Heart right ventricle (tissue), 16 donors: ENCODE results near the gene MBTD1. TPM values are rescaled to one million over a fixed set of nuclear protein-coding genes. Genes with fewer than 3 reads are reported as not detected.
"Not testable (repeated sequence)": the region's sequence is repeated elsewhere in the genome, so short reads cannot be mapped to it uniquely, and the experiment has no call there.

Source experiments
- ATAC-seq, 8 donors: fragments of 200-7000 bp; cut with Tn5 transposase; one replicate each; pipeline ENCODE4 v1.9.1; 2020; ENCODE audit warnings: mild to moderate bottlenecking in 8 of 8, moderate library complexity in 8 of 8, moderate number of reproducible peaks in 1 of 8
- DNase-seq, 2 donors: peaks; one replicate each; pipeline ENCODE4 v3.0.0-alpha.2; 2020
- H3K27ac ChIP-seq, 10 donors: fragments of 200-600 bp; sonication (generic) in 2 of 10; one replicate each; pipeline versions ENCODE4 v1.5.0 to v1.8.0; 2020 to 2022; ENCODE audit warnings: mild to moderate bottlenecking in 3 of 10
- H3K27me3 ChIP-seq, 7 donors: fragments of 200-600 bp; one replicate each; pipeline ENCODE4 v1.8.0; 2021 to 2022; ENCODE audit warnings: mild to moderate bottlenecking in 2 of 7
- H3K36me3 ChIP-seq, 9 donors: fragments of 200-600 bp; sonication (generic) in 1 of 9; one replicate each; pipeline versions ENCODE4 v1.5.0 to v1.8.0; 2020 to 2022; ENCODE audit warnings: mild to moderate bottlenecking in 2 of 9
- H3K4me1 ChIP-seq, 9 donors: fragments of 200-600 bp; sonication (generic) in 1 of 9; one replicate each; pipeline versions ENCODE4 v1.5.0 to v1.8.0; 2020 to 2022; ENCODE audit warnings: mild to moderate bottlenecking in 4 of 9
- H3K4me3 ChIP-seq, 10 donors: fragments of 200-600 bp; sonication (generic) in 2 of 10; one replicate each; pipeline versions ENCODE4 v1.5.0 to v1.8.0; 2020 to 2022; ENCODE audit warnings: mild to moderate bottlenecking in 7 of 10, moderate library complexity in 2 of 10
- H3K9me3 ChIP-seq, 11 donors: fragments of 200-600 bp in 10 of 11; sonication (generic) in 2 of 11; one replicate each; pipeline versions ENCODE4 v1.5.0 to v1.8.0; 2013 to 2022; ENCODE audit warnings: mild to moderate bottlenecking in 2 of 11, control low read depth in 1 of 11, moderate library complexity in 1 of 11
- CTCF ChIP-seq, 9 donors: fragments of 200-600 bp; sonication (generic) in 2 of 9; IDR thresholded peaks; one replicate each; pipeline versions ENCODE4 v1.5.0 to v1.8.0; 2021 to 2022; ENCODE audit warnings: antibody characterized with exemption in 9 of 9, mild to moderate bottlenecking in 5 of 9, moderate library complexity in 1 of 9
- WGBS, 2 donors: extraction: QIAGEN DNeasy Blood & Tissue Kit; methylation state at CpG; one replicate each; pipeline ENCODE4 v1.1.7; 2013; ENCODE audit warnings: inconsistent platforms in 1 of 2; 5-methylcytosine and 5-hydroxymethylcytosine counted together
- intact Hi-C, 10 donors: fragments of 100-400 bp; cut with DNase I; formaldehyde crosslinking; loops; one replicate each; pipeline versions ENCODE4 v1.11.1 to v1.14.2; 2022
- polyA plus RNA-seq, 2 donors: library from polyadenylated mRNA; stranded (reverse); fragments of 200-250 nt; gene quantifications; one replicate each; pipeline ENCODE4 v1.2.3, GENCODE V29; 2013
- total RNA-seq, 10 donors: library from RNA; stranded (reverse); fragmentation: NEBNext Ultra II Directional in 3 of 10; extraction: Animal tissue kit (Norgen Biotek cat#: 25700) in 3 of 10; gene quantifications; one replicate each; pipeline versions ENCODE4 v1.2.1 to v1.2.4, GENCODE V29; 2021 to 2023
- donor health status: Arrhythmogenic right ventricular cardiomyopathy.
- donor health status: ischemic (EF 13 %, LVEDD 7.1; RV severe dilation, severe dysfunction).
- donor health status: healthy with polysubstance abuse.
- donor health status: DM: no; HTN: yes; CAD: no.
- donor health status: DM: no; HTN: no; CAD: no.
- donor health status: ischemic (EF 25% LVEDD 6.9; RV normal size, moderate dysfunction).
- donor health status: ischemic (EF 25% LVEDD 5.7; RV mildly dilated, moderate dysfunction).
- donor health status: healthy.
- donor health status: DM: yes; HTN: yes; CAD: no.
- donor health status: Ischemic cardiomyopathy.
- donor health status: ischemic (EF 35%, LVEDD 5.7; RV mildly dilated, moderate dysfunction).
- donor health status: nonischemic (EF 11% LVEDD 7.7; RV severe dilation, severe dysfunction).
- donor health status: DM: yes; HTN: yes; CAD: no.
- donor health status: PGD.
- donor health status: ischemic (EF 29% LVEDD 5.4; RV normal size, mild dysfunction).
- donor health status: nonischemic (EF 23%, LVEDD 6.1; RV moderate dilation, normal function).

Gene MBTD1
- total and polyA plus RNA-seq, 12 donors: 1.8 to 11.4 (median 6.9) TPM

- no peak overlapping the region for H3K27ac ChIP-seq
- no peak overlapping the region for H3K4me3 ChIP-seq
- no peak for DNase-seq
- H3K36me3 ChIP-seq: peaks cover 0 to 98% (median 30%) of the 10 kb centered on the region in 9 donors
- 87 to 88% methylated on average over 9 of the region's 9 CpGs for WGBS, 2 donors
- no peak for TF ChIP-seq CTCF (IDR thresholded peaks at IDR 0.05)
- no peaks in the 10 kb centered on the region for H3K9me3 ChIP-seq
- intact Hi-C loops: no loop called here
- H3K4me1 ChIP-seq: peaks cover 0 to 3% (median 0%) of the 10 kb centered on the region in 9 donors
- no peak for ATAC-seq
- H3K27me3 ChIP-seq: no peaks in the 10 kb centered on the region
These were observed 71.5 kb downstream of the MBTD1 start for GRCh38 chr17:51188271-51188833.

- ATAC-seq (no peak), DNase-seq (no peak)
- WGBS, 2 donors: 90 to 91% methylated on average over 8 of the region's 8 CpGs
- intact Hi-C loops: no loop called here
- TF ChIP-seq CTCF (IDR thresholded peaks at IDR 0.05): no peak
- H3K4me1 ChIP-seq: peaks cover 0 to 3% (median 0%) of the 10 kb centered on the region in 9 donors
- no peaks in the 10 kb centered on the region for H3K27me3 ChIP-seq
- H3K9me3 ChIP-seq: no peaks in the 10 kb centered on the region
- peaks cover 0 to 98% (median 12%) of the 10 kb centered on the region in 9 donors for H3K36me3 ChIP-seq
- H3K27ac ChIP-seq: no peak overlapping the region
- no peak overlapping the region for H3K4me3 ChIP-seq
These were observed 74.0 kb downstream of the MBTD1 start for GRCh38 chr17:51185763-51186332.

- Histone ChIP-seq H3K27ac (no peak overlapping the region), H3K4me3 (no peak overlapping the region), H3K9me3 (no peaks in the 10 kb centered on the region), H3K4me1 (no peaks in the 10 kb centered on the region), H3K36me3 (peaks cover 0 to 94% (median 0%) of the 10 kb centered on the region in 9 donors), H3K27me3 (no peaks in the 10 kb centered on the region)
- ATAC-seq (no peak), DNase-seq (no peak)
- TF ChIP-seq CTCF (IDR thresholded peaks at IDR 0.05): no peak
- 74 to 84% methylated on average over 1 of the region's 1 CpG for WGBS, 2 donors
- intact Hi-C loops: no loop called here
These were observed 75.7 kb downstream of the MBTD1 start for GRCh38 chr17:51184124-51184523.

- no peak for DNase-seq
- Histone ChIP-seq H3K4me3 (no peak overlapping the region), H3K36me3 (peaks cover 0 to 86% (median 4%) of the 10 kb centered on the region in 9 donors), H3K27me3 (no peaks in the 10 kb centered on the region), H3K9me3 (no peaks in the 10 kb centered on the region), H3K27ac (no peak overlapping the region), H3K4me1 (no peaks in the 10 kb centered on the region)
- no peak for TF ChIP-seq CTCF (IDR thresholded peaks at IDR 0.05)
- intact Hi-C loops: no loop called here
- no peak for ATAC-seq
- WGBS, 2 donors: 87 to 90% methylated on average over 5 of the region's 5 CpGs
These were observed 79.4 kb downstream of the MBTD1 start for GRCh38 chr17:51180486-51180885.

GRCh38 chr17:51172030-51172429, 87.8 kb downstream of the MBTD1 start:
- H3K9me3 ChIP-seq, intact Hi-C loops, H3K4me1 ChIP-seq, DNase-seq, H3K27ac ChIP-seq, ATAC-seq, H3K27me3 ChIP-seq, H3K4me3 ChIP-seq: not testable (repeated sequence)
- peaks cover 0 to 89% (median 26%) of the 10 kb centered on the region in 9 donors for H3K36me3 ChIP-seq
- 87 to 97% methylated on average over 9 of the region's 9 CpGs for WGBS, 2 donors
